GM21423 (cell line): ENCODE results near the gene SLC25A51.
A peak's percentile ranks its signal among the peaks of the same experiment; 100 is the strongest.

Experiments
- ATAC-seq: cut with Tn5 transposase; IDR thresholded peaks from one replicate; pipeline ENCODE4 v1.9.1; 2021; ENCODE audit warnings: mild to moderate bottlenecking, moderate library complexity; ENCODE audit not compliant: unreplicated experiment

The SLC25A51 gene

GRCh38 chr9:37903647-37904444 lies at the start of gene SLC25A51:
Gene SLC25A51, minus strand, starts transcription at chr9:37904127. Its CDS starts 15,577 bp downstream, at chr9:37888550.
- ATAC-seq: peak; percentile 82

GRCh38 chr9:37953206-37953774 lies 49.4 kb upstream of the SLC25A51 start:
- no peak for ATAC-seq

GRCh38 chr9:37952731-37953130 lies 48.8 kb upstream of the SLC25A51 start:
- ATAC-seq: no peak

DNA sequence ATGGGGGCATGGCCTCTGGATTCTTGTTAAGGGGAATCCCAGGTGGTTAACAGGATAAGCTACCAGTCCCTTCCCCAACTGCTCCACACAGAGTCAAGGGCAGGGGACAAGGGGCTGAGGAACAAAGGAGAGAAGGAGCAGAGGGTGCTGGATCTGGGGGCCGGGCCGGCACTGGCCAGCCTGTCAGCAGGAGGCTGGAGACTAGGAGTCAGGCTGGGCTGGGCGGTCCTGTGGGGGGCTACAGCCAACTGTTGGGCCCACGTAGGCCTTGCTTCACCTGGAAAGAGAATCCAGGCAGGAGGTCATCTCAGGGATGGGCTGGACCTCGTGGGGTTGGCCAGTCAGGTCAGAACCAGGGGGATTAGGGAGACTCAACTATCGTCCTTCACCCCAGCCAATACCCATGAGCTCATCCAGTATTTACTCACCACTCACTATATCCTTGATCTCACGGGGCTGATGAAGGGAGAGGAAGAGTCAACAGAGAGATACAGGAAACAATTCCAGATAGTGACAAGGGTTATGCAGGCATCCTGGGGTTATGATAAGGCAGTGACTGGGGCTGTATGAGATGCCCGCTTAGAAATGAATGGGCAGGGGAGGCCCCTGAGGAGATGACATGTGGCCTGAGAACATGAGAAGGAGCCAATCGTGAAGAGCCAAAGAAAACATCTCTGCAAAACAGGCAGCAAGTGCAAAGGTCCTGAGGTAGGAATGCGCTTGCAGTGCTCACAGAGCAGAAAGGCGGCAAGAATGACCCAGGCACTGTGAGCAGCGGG lies 47.9 kb upstream of the SLC25A51 start:
- no peak for ATAC-seq

DNA sequence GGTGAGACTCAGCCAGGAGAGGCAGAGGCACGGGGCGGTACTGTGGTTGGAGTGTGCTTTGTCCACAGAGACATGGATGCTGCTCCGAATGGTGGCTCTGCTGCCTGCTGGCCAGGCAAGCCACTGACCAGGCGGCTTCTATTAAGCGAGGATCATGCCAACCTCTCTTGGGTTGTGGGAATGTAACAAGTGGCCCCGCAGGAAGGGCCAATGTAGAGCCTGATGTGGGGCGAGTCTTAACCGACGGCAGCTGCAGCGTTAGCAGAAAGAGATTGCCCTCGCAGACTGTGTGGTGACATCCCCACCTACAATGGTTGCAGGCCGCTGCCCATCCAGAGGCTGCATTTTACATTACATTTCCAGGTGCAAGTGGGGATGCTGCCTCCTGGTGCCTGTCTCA lies 46.6 kb upstream of the SLC25A51 start:
- ATAC-seq: no peak

GRCh38 chr9:37949576-37949975 lies 45.6 kb upstream of the SLC25A51 start:
- no peak for ATAC-seq

GRCh38 chr9:37948417-37948980 lies 44.6 kb upstream of the SLC25A51 start:
- ATAC-seq: no peak

DNA sequence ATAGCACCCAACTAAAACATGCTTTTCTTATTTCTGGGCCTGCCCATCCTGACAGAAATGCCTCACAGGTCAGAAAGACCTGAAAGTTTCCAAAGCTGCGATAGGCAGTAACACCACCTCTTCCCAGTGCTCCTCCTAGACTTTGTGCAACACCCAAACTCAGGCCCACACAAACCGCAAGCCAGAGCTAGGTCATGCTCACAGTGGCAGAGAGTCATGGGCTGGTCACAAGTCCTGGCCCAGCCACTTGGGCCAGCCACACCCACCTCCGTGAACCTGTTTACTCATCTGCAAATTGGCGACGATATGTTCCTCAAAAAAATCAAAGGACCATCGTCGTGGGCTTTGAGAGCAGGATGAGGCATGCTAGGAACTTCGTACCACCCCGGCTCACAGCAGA lies 44.0 kb upstream of the SLC25A51 start:
- ATAC-seq: no peak

GRCh38 chr9:37947471-37947870 lies 43.5 kb upstream of the SLC25A51 start:
- no peak for ATAC-seq

- no peak for ATAC-seq
Observed at GRCh38 chr9:37946971-37947370, 43.0 kb upstream of the SLC25A51 start.

- no peak for ATAC-seq
Observed at GRCh38 chr9:37946041-37946440, 42.1 kb upstream of the SLC25A51 start.

- no peak for ATAC-seq
Observed at GRCh38 chr9:37944671-37945481, 40.9 kb upstream of the SLC25A51 start.

DNA sequence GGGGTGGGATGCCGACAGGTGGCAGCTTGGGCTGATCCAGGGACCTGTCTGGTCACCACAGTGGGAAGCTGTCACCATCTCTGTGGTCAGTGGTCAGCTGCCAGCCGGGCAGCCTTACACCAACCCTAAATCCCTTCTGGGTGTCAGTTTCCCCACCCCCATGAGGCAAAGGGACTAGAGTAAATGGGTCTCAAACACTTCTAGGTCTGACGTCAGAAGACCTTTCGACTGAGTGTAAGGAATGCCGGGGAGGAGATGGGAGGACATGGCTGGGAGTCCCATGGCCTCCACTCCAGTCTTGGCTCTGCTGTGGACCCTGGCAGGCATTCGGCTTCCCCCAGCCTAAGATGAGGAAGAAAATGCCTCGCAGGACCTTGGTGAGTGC lies 40.3 kb upstream of the SLC25A51 start:
- ATAC-seq: no peak

DNA sequence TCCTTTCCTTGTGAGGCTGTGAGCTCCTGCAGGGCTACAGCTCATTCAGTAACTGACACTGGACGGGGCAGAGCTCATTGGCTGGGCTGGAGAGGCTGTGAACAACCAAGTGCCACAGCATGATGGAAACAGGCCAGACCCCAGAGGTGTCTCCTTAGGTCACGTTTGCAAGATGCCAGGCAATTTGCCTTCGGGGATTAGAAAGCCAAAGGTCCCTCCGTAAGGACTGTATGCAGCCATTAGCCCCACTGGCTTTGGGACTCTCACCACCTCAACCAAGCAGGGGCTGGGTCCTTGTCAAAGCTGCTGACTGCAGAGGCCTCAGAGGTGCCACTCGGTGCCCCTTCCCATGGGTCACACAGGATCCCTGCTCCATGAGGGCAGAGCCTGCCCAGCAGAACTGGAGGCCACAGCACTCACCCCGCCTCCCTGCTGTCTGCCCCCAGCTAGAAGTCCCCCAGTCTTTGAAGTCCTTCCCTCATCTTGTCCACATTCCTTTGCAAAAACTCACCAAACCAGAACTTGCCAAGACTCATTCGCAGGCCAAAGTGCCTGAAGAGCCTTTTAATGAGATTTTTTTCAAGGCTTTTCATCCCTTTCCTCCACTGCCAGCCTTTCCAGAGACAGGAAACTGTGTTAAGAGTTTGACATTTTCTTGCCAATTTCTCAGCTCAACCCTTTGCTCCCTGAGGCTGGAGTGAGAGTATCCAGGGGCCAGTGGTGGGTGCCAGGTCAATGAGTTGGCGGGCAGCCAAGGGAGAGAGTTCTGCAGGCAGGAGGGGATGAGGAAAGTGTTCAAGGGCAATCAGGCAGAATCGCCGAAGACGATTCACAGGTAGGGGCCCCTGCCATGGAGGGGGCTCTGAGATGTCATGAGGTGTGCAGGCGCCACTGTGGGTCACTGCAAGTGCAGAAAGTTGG lies 39.7 kb upstream of the SLC25A51 start:
- ATAC-seq: no peak

DNA sequence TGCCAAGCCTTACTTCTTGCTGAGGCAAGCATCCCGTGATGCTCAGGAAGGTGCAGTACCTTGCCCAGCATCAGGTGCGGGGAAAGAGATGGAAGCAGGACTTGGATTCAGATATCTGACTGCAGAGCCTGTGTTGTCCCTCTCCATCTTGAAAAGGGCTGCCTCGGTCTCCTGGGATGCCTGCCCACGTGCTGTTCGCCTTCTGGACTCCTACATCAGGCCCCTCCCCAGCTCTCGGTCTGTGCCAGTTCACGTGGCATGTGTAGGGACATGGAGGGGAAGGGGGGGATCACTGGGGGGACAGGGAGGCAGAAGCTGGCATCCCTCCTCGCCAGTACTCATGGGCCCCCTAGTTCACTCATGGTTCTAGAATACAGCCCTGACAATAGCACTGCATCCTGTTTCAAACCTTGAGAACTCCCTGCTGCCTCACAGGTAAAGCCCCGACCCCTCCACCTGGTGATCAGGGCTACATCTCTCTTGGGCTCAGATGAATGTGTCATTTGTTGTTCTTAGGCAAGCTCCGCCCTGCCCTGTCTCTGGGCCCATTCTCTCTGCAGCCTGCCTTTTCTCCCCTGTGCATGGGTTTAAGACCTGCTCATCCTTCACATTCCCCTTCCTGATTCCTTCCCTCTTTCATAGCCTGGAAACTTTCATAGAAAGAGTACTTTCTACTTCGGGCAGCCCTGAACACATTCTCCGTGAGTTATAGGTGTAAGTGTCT lies 38.9 kb upstream of the SLC25A51 start:
- no peak for ATAC-seq

DNA sequence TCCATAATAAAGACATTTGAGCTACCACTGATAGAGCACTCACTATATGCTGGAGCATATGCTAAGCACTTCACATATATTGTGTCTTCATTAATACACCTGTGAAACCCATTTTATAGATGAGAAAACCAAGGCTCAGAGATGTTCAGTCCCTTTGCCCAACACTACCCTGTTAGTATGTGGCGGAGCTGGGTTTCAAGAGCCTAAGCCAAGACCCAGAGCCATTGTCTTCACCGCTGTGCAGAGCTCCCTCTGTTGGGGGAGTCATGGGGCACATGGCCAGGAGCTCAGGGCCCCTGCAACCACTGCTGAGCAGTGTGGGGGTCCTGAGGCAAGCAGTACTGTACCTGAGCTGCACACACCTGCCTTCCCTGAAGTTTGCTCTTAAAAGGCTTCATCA lies 37.3 kb upstream of the SLC25A51 start:
- no peak for ATAC-seq

DNA sequence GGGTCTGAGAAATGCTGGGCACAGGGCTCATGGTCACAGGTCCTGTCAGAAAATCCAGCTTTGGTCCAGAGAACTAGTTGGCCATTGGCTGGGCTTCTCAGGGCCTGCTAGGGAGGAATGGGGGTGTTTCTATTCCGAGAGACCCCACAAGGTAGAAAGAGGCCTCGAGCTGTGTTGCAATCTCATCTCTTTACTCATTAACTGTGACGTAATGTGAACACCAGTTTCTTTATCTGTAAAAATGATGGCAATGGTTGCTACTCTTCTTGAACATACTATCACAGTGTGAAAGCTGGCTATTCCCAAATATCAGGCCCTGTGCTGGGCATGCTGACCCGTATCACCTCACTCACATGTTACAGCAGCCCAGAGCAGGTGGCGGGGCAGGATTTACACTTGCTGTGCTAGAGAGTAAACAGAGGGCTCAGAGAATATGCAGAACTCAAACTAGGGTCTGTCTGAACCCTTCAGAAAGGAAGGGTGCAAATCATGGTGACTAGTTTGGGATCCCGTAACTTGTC lies 35.7 kb upstream of the SLC25A51 start:
- ATAC-seq: no peak

GRCh38 chr9:37938121-37938891 lies 34.4 kb upstream of the SLC25A51 start:
- no peak for ATAC-seq
